HCT116 (cell line): ENCODE measurements around the gene ZNF316. TPM values are rescaled to one million over a fixed set of nuclear protein-coding genes. Genes with fewer than 3 reads are reported as not detected.

Source experiments
- ATAC-seq: fragments of 200-7000 bp; cut with Tn5 transposase; 2 replicates; pipeline ENCODE4 v1.9.1; 2020; ENCODE audit warnings: mild to moderate bottlenecking, moderate library complexity
- BruUV-seq: library from RNA; stranded (reverse); fragments of 400-500 nt; replicated peaks from 2 replicates; lab custom pipeline; 2021; lab: Mats Ljungman, UMichigan
- CTCF ChIA-PET: fragments of 300-600 bp; sonication (Branson Sonifier 250); formaldehyde crosslinking; loops from one replicate; lab custom pipeline; 2021; ENCODE audit warnings: antibody characterized with exemption; lab: Charles Lee
- POLR2A ChIA-PET: fragments of 300-600, 350-600 bp; sonication (Branson Sonifier 250); formaldehyde crosslinking; loops from one replicate; lab custom pipeline; 2021; ENCODE audit warnings: antibody characterized with exemption; lab: Charles Lee
- RAD21 ChIA-PET, 2 experiments: fragments of 300-600 bp; sonication (Branson Sonifier 250); formaldehyde crosslinking; loops; one replicate each; lab custom pipeline; 2023; ENCODE audit warnings: low total read pairs in 2 of 2; ENCODE audit not compliant: uncharacterized antibody in 2 of 2, unreplicated experiment in 2 of 2, low non-redundant PET in 1 of 2; lab: Charles Lee
- DNase-seq: peaks from one replicate; pipeline ENCODE4 v3.0.0-alpha.2; 2010; ENCODE audit warnings: low read depth, low spot score
- H2AFZ ChIP-seq: fragments of 200-600 bp; shearing (Covaris generic), sonication (generic); 2 replicates; pipeline ENCODE4 v1.6.1; 2017; ENCODE audit warnings: low read depth, mixed run types, mixed read lengths, antibody characterized with exemption, low read length; ENCODE audit not compliant: poor library complexity, severe bottlenecking
- H3K27ac ChIP-seq: 2 replicates; pipeline ENCODE4 v1.5.1; 2012; ENCODE audit warnings: low read depth, low read length
- H3K27me3 ChIP-seq: fragments of 200-600 bp; sonication (generic); 2 replicates; pipeline ENCODE4 v1.6.1; 2016; ENCODE audit warnings: mixed run types, low read length, mixed read lengths; ENCODE audit not compliant: insufficient read depth
- H3K36me3 ChIP-seq, 2 experiments: fragments of 200-500 bp in 1 of 2; fragments of 200-600 bp in 1 of 2; sonication (Bioruptor generic) in 1 of 2; sonication (generic) in 1 of 2; 2 replicates each; pipeline versions ENCODE4 v1.5.1 to v1.6.1; 2014 to 2016; ENCODE audit warnings: low read length in 2 of 2, inconsistent platforms in 1 of 2, mixed read lengths in 1 of 2, mixed run types in 1 of 2; ENCODE audit not compliant: insufficient read depth in 2 of 2, control insufficient read depth in 1 of 2
- H3K4me1 ChIP-seq, 2 experiments: fragments of 200-600 bp in 1 of 2; sonication (generic) in 1 of 2; 2 replicates each; pipeline versions ENCODE4 v1.5.1 to v1.6.1; 2012 to 2017; ENCODE audit warnings: low read length in 2 of 2, inconsistent platforms in 1 of 2, mild to moderate bottlenecking in 1 of 2, mixed read lengths in 1 of 2, mixed run types in 1 of 2, moderate library complexity in 1 of 2; ENCODE audit not compliant: insufficient read depth in 2 of 2, control insufficient read depth in 1 of 2
- H3K4me2 ChIP-seq: fragments of 200-600 bp; sonication (generic); 2 replicates; pipeline ENCODE4 v1.6.1; 2017; ENCODE audit warnings: mixed run types, low read length, mixed read lengths
- H3K4me3 ChIP-seq, 2 experiments: fragments of 200-600 bp in 1 of 2; sonication (generic) in 1 of 2; replicated peaks in 1 of 2; 2 replicates each; pipeline ENCODE4 v1.5.1; 2011 to 2016; ENCODE audit warnings: low read length in 2 of 2, control low read depth in 1 of 2, low read depth in 1 of 2, mild to moderate bottlenecking in 1 of 2, mixed read lengths in 1 of 2, mixed run types in 1 of 2
- H3K79me2 ChIP-seq: fragments of 200-600 bp; sonication (generic); 2 replicates; pipeline ENCODE4 v1.6.1; 2017; ENCODE audit warnings: mild to moderate bottlenecking, mixed run types, low read length, moderate library complexity, mixed read lengths; ENCODE audit not compliant: insufficient read depth
- H3K9ac ChIP-seq: fragments of 200-600 bp; sonication (generic); 2 replicates; pipeline ENCODE4 v1.6.1; 2016; ENCODE audit warnings: low read length, mixed read lengths
- H3K9me2 ChIP-seq: fragments of 200-600 bp; sonication (generic), shearing (Covaris generic); 2 replicates; pipeline ENCODE4 v1.6.1; 2017; ENCODE audit warnings: mixed run types, mild to moderate bottlenecking, moderate library complexity; ENCODE audit not compliant: insufficient read depth
- H3K9me3 ChIP-seq, 2 experiments: fragments of 200-500 bp in 1 of 2; fragments of 200-600 bp in 1 of 2; sonication (Bioruptor generic) in 1 of 2; sonication (generic) in 1 of 2; 2 replicates each; pipeline ENCODE4 v1.6.1; 2014 to 2017; ENCODE audit warnings: low read length in 2 of 2, mixed read lengths in 2 of 2, inconsistent platforms in 1 of 2, low read depth in 1 of 2, mild to moderate bottlenecking in 1 of 2, mixed run types in 1 of 2, moderate library complexity in 1 of 2; ENCODE audit not compliant: control insufficient read depth in 1 of 2, insufficient read depth in 1 of 2
- H4K20me1 ChIP-seq: fragments of 200-600 bp; sonication (generic), shearing (Covaris generic); 2 replicates; pipeline ENCODE4 v1.6.1; 2017; ENCODE audit warnings: mixed run types, mild to moderate bottlenecking, moderate library complexity; ENCODE audit not compliant: insufficient read depth
- CEBPB ChIP-seq: IDR thresholded peaks from 2 replicates; pipeline ENCODE4 v1.6.1; 2012; ENCODE audit warnings: low read depth
- EZH2 ChIP-seq: fragments of 200-600 bp; sonication (generic); IDR thresholded peaks from 2 replicates; pipeline ENCODE4 v1.6.1; 2017; ENCODE audit warnings: antibody characterized with exemption, mixed run types
- EZH2phosphoT487 ChIP-seq: fragments of 200-600 bp; IDR thresholded peaks from 2 replicates; pipeline ENCODE4 v1.6.1; 2018; ENCODE audit warnings: antibody characterized with exemption, borderline replicate concordance
- FOSL1 ChIP-seq: IDR thresholded peaks from 2 replicates; pipeline ENCODE4 v1.6.1; 2012; ENCODE audit warnings: low read depth
- POLR2A ChIP-seq: IDR thresholded peaks from 2 replicates; pipeline ENCODE4 v1.7.0; 2011; ENCODE audit warnings: borderline replicate concordance; ENCODE audit not compliant: insufficient read depth, insufficient read length; ENCODE audit errors: extremely low read depth
- SIN3A ChIP-seq: IDR thresholded peaks from 2 replicates; pipeline ENCODE4 v1.6.1; 2012; ENCODE audit warnings: low read depth
- SRF ChIP-seq: IDR thresholded peaks from 2 replicates; pipeline ENCODE4 v1.6.1; 2012; ENCODE audit warnings: low read depth
- YY1 ChIP-seq: IDR thresholded peaks from 2 replicates; pipeline ENCODE4 v1.6.1; 2011; ENCODE audit warnings: low read length, low read depth, moderate library complexity, mild to moderate bottlenecking; ENCODE audit not compliant: insufficient replicate concordance; ENCODE audit errors: extremely low read depth
- intact Hi-C: fragments of 100-400 bp; cut with micrococcal nuclease; formaldehyde crosslinking; loops from 2 replicates; pipeline ENCODE4 v1.10.0; 2022
- total RNA-seq: library from RNA; stranded (reverse); gene quantifications from one replicate; pipeline ENCODE4 v1.2.1, GENCODE V29; 2021; ENCODE audit not compliant: unreplicated experiment
- TF ChIP-seq, protein P1 (sequence below), 3 experiments: fragments of 200-600 bp in 1 of 3; sonication (generic) in 1 of 3; IDR thresholded peaks in 2 of 3; conservative IDR thresholded peaks in 1 of 3; 2 replicates each; pipeline ENCODE4 v1.5.1; 2012 to 2017; ENCODE audit warnings: low read depth in 2 of 3, low read length in 2 of 3, antibody characterized with exemption in 1 of 3, borderline replicate concordance in 1 of 3, control low read depth in 1 of 3, mild to moderate bottlenecking in 1 of 3, mixed read lengths in 1 of 3, mixed run types in 1 of 3, moderate library complexity in 1 of 3; ENCODE audit not compliant: insufficient read depth in 1 of 3
- TF ChIP-seq, protein P2 (sequence below): IDR thresholded peaks from 2 replicates; pipeline ENCODE4 v1.6.1; 2012

The ZNF316 gene
- total RNA-seq, 1 experiment from 2014 or later: 25.0 TPM

DNA sequence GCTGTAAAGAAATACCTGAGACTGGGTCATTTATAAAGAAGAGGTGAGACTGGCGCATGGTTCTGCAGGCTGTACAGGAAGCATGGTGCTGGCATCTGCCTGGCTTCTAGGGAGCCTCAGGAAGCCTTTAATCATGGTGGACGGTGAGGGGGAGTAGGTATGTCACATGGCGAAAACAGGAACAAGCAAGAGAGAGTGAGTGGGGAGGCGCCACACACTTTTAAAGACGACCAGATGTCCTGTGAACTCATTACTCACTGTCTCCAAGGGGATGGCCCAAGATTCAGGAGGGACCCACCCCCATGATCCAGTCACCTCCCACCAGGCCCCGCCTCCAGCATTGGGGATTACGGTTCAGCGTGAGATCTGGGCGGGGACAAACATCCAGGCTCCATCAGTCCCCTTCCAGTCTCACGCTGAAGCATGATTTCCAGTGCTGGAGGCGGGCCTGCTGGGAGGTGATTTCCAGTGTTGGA, 3.2 kb downstream of the ZNF316 start:
- no peaks in the 10 kb centered on the region for H4K20me1 ChIP-seq
- POLR2A ChIA-PET: no interaction called here
- no peak for DNase-seq
- no peak overlapping the region for H2AFZ ChIP-seq
- H3K4me1 ChIP-seq: peaks cover 2 to 17% of the 10 kb centered on the region in 2 experiments; a peak in 2 of 4 replicates
- H3K4me3 ChIP-seq: no peak overlapping the region
- H3K36me3 ChIP-seq: peaks cover 20 to 24% of the 10 kb centered on the region in 2 experiments; a peak in 2 of 4 replicates
- no peaks in the 10 kb centered on the region for H3K9me2 ChIP-seq
- ATAC-seq: peak; percentile 38
- intact Hi-C loops: no loop called here
- CTCF ChIA-PET: no interaction called here
- TF ChIP-seq FOSL1 (no peak), SIN3A (no peak), CEBPB (no peak), EZH2phosphoT487 (no peak), YY1 (no peak), EZH2 (no peak), SRF (no peak), POLR2A (no peak)
- TF ChIP-seq, protein P1, sequence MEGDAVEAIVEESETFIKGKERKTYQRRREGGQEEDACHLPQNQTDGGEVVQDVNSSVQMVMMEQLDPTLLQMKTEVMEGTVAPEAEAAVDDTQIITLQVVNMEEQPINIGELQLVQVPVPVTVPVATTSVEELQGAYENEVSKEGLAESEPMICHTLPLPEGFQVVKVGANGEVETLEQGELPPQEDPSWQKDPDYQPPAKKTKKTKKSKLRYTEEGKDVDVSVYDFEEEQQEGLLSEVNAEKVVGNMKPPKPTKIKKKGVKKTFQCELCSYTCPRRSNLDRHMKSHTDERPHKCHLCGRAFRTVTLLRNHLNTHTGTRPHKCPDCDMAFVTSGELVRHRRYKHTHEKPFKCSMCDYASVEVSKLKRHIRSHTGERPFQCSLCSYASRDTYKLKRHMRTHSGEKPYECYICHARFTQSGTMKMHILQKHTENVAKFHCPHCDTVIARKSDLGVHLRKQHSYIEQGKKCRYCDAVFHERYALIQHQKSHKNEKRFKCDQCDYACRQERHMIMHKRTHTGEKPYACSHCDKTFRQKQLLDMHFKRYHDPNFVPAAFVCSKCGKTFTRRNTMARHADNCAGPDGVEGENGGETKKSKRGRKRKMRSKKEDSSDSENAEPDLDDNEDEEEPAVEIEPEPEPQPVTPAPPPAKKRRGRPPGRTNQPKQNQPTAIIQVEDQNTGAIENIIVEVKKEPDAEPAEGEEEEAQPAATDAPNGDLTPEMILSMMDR (IDR thresholded peaks at IDR 0.05 in 2 of 3, conservative IDR thresholded peaks at IDR 0.05 in 1 of 3; ENCODE audit: borderline replicate concordance in 1 of 3, insufficient read depth in 1 of 3, low read depth in 2 of 3, low read length in 2 of 3): no peak
- TF ChIP-seq, protein P2, sequence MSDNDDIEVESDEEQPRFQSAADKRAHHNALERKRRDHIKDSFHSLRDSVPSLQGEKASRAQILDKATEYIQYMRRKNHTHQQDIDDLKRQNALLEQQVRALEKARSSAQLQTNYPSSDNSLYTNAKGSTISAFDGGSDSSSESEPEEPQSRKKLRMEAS: no peak
- H3K9me3 ChIP-seq: no peaks in the 10 kb centered on the region
- H3K79me2 ChIP-seq: peaks cover 44% of the 10 kb centered on the region
- no peak overlapping the region for H3K27ac ChIP-seq
- no peaks in the 10 kb centered on the region for H3K27me3 ChIP-seq
- BruUV-seq: no TSS peak
- H3K4me2 ChIP-seq: no peak overlapping the region
- no peak overlapping the region for H3K9ac ChIP-seq
- RAD21 ChIA-PET: no interaction called here
